Activated CD8-positive, alpha-beta T cell treated with anti-CD3 and anti-CD28 coated beads for 36 hours (primary cell): ENCODE data around the gene CABP2. TPM values are rescaled to one million over a fixed set of nuclear protein-coding genes. Genes with fewer than 3 reads are reported as not detected.
"Not testable (repeated sequence)": the region's sequence is repeated elsewhere in the genome, so short reads cannot be mapped to it uniquely, and the experiment has no call there.

Source experiments
- ATAC-seq: fragments of 200-7000 bp; cut with Tn5 transposase; one replicate; pipeline ENCODE4 v1.10.0; 2021; ENCODE audit warnings: mild to moderate bottlenecking, moderate library complexity
- CTCF ChIA-PET: fragments of 350-600 bp; sonication (Branson Sonifier 250); formaldehyde crosslinking; loops from one replicate; lab custom pipeline; 2021; ENCODE audit warnings: antibody characterized with exemption; lab: Charles Lee
- POLR2A ChIA-PET: fragments of 350-600 bp; sonication (Branson Sonifier 250); formaldehyde crosslinking; loops from one replicate; lab custom pipeline; 2021; ENCODE audit warnings: antibody characterized with exemption; lab: Charles Lee
- DNase-seq: peaks from one replicate; pipeline ENCODE4 v3.0.0-alpha.2; 2020
- H3K27ac Mint-ChIP-seq: one replicate; pipeline ENCODE4 v1.8.0; 2021; ENCODE audit warnings: mild to moderate bottlenecking, mixed read lengths
- H3K27me3 Mint-ChIP-seq: one replicate; pipeline ENCODE4 v1.8.0; 2021; ENCODE audit warnings: mixed read lengths
- H3K36me3 Mint-ChIP-seq: one replicate; pipeline ENCODE4 v1.8.0; 2021; ENCODE audit warnings: low read depth, mixed read lengths
- H3K4me1 Mint-ChIP-seq: one replicate; pipeline ENCODE4 v1.8.0; 2021; ENCODE audit warnings: low read depth, mixed read lengths
- H3K4me3 Mint-ChIP-seq: one replicate; pipeline ENCODE4 v1.8.0; 2021; ENCODE audit warnings: mild to moderate bottlenecking, moderate library complexity, mixed read lengths
- H3K9me3 Mint-ChIP-seq: one replicate; pipeline ENCODE4 v1.8.0; 2021; ENCODE audit warnings: mixed read lengths
- intact Hi-C: fragments of 100-400 bp; cut with micrococcal nuclease; formaldehyde crosslinking; loops from one replicate; pipeline ENCODE4 v1.10.0; 2022
- total RNA-seq, 2 experiments: library from RNA; stranded (reverse); gene quantifications; one replicate each; pipeline ENCODE4 v1.2.3, GENCODE V29; 2021
- TF ChIP-seq, protein P1 (sequence below): fragments of 200-600 bp; IDR thresholded peaks from one replicate; pipeline ENCODE4 v1.8.0; 2022; ENCODE audit warnings: antibody characterized with exemption, mild to moderate bottlenecking

Gene CABP2
- total RNA-seq, 2 experiments from 2014 or later = not detected

GRCh38 chr11:67489203-67489884 is 33.9 kb downstream of the CABP2 start:
- intact Hi-C loops = loop anchor here (10.0 kb wide), 1 partner anchor 85 kb away; the partner anchor contains the start of genes PPP1CA and TBC1D10C
- H3K4me3 Mint-ChIP-seq = no peak overlapping the region
- TF ChIP-seq, protein P1, sequence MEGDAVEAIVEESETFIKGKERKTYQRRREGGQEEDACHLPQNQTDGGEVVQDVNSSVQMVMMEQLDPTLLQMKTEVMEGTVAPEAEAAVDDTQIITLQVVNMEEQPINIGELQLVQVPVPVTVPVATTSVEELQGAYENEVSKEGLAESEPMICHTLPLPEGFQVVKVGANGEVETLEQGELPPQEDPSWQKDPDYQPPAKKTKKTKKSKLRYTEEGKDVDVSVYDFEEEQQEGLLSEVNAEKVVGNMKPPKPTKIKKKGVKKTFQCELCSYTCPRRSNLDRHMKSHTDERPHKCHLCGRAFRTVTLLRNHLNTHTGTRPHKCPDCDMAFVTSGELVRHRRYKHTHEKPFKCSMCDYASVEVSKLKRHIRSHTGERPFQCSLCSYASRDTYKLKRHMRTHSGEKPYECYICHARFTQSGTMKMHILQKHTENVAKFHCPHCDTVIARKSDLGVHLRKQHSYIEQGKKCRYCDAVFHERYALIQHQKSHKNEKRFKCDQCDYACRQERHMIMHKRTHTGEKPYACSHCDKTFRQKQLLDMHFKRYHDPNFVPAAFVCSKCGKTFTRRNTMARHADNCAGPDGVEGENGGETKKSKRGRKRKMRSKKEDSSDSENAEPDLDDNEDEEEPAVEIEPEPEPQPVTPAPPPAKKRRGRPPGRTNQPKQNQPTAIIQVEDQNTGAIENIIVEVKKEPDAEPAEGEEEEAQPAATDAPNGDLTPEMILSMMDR = no peak

DNA sequence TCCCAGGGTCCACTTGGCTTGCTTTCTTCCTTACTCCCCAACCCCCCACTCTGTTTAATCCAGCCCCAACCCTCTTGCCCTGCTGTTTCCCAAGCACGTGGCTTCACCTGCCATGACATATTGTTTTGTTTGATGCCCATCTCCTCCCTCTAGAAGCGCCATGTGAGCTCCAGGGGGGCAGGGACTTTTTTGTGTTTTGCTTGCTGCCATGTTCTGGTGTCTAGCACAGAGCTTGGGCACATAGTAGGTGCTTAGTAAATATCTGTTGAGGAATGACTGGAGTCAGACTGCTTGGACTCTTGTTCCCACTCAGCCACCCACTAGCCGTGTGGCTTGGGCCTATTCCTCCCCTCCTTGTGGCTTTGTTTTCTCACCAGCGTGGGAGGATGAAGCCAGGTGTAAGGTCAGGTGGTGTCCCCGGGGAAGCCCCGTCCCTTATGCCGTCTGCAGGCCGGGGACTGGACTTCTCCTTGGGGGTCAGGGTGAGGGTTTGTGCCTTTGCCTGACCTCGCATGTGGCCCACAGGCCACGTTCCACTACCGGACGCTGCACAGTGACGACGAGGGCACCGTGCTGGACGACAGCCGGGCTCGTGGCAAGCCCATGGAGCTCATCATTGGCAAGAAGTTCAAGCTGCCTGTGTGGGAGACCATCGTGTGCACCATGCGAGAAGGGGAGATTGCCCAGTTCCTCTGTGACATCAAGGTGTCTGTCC is 36.6 kb downstream of the CABP2 start:
- intact Hi-C loops = loop anchor here (10.0 kb wide), 1 partner anchor 82 kb away; the partner anchor contains the start of genes PPP1CA and TBC1D10C
- TF ChIP-seq, protein P1 = no peak
- H3K4me1 Mint-ChIP-seq = peaks cover 48% of the 10 kb centered on the region
- CTCF ChIA-PET = interaction anchor here (1.3 to 1.6 kb wide), 2 partner anchors 18 to 19 kb away, joined by 4 read pairs; partner anchors contain the start of gene PITPNM1
- H3K27me3 Mint-ChIP-seq = no peaks in the 10 kb centered on the region
- no peaks in the 10 kb centered on the region for H3K9me3 Mint-ChIP-seq
- peak overlapping the region; percentile 79 for H3K4me3 Mint-ChIP-seq
- H3K27ac Mint-ChIP-seq = peak overlapping the region; percentile 97
- POLR2A ChIA-PET = interaction anchor here (1.0 to 10.7 kb wide), 10 partner anchors 16 to 96 kb away, joined by 3 to 108 read pairs (median 10); partner anchors contain the start of genes PITPNM1, PTPRCAP and TMEM134
- DNase-seq (peak; percentile 80), ATAC-seq (no peak)
- H3K36me3 Mint-ChIP-seq = peaks cover 57% of the 10 kb centered on the region

More at GRCh38 chr11:67489203-67489884, 33.9 kb downstream of the CABP2 start:
- CTCF ChIA-PET = interaction anchor here (1.6 to 1.9 kb wide), 2 partner anchors 16 to 88 kb away, joined by 7 read pairs; partner anchors contain the start of genes PITPNM1 and PPP1CA
- DNase-seq = no peak
- ATAC-seq = no peak
- POLR2A ChIA-PET = interaction anchor here (0.8 to 10.7 kb wide), 6 partner anchors 13 to 102 kb away, joined by 3 to 108 read pairs (median 3); partner anchors contain the start of genes PITPNM1 and TMEM134
- Mint-ChIP-seq H3K27ac (peak overlapping the region; percentile 97), H3K27me3 (no peaks in the 10 kb centered on the region), H3K9me3 (no peaks in the 10 kb centered on the region), H3K36me3 (peaks cover 54% of the 10 kb centered on the region), H3K4me1 (peaks cover 44% of the 10 kb centered on the region)

DNA sequence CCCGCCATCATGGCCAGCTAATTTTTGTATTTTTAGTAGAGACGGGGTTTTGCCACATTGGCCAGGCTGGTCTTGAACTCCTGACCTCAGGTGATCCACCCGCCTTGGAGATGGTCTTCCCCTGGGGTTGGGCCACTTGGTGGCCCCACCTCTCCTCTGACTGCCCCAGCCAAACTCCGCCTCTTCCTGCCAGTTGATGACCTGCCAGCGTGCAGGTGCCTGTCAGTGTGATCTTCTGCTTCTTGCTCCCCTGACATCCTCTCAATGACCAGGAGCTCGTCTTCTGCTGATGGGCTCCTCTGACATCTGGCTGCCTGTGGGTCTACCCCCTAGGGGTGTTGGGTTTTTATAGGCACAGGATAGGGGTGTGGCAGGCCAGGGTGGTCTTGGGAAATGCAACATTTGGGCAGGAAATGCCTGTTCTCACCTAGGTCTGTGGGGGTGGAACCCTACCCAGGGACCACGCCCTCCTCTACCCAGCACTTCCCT is 37.3 kb downstream of the CABP2 start:
- H3K27ac Mint-ChIP-seq = peak overlapping the region; percentile 97
- H3K4me1 Mint-ChIP-seq = peaks cover 47% of the 10 kb centered on the region
- H3K4me3 Mint-ChIP-seq = peak overlapping the region; percentile 79
- not testable (repeated sequence) for H3K27me3 Mint-ChIP-seq, H3K9me3 Mint-ChIP-seq
- intact Hi-C loops = loop anchor here (10.0 kb wide), 1 partner anchor 81 kb away; the partner anchor contains the start of genes PPP1CA and TBC1D10C
- POLR2A ChIA-PET = interaction anchor here (0.6 to 10.7 kb wide), 17 partner anchors 14 to 101 kb away, joined by 3 to 108 read pairs (median 6); partner anchors contain the start of genes CDK2AP2, CORO1B, GSTP1 and PITPNM1
- peak; percentile 86 for DNase-seq
- H3K36me3 Mint-ChIP-seq = peaks cover 54% of the 10 kb centered on the region
- CTCF ChIA-PET = interaction anchor here (1.1 to 1.6 kb wide), 4 partner anchors 17 to 134 kb away, joined by 3 to 4 read pairs (median 4); partner anchors contain the start of gene PITPNM1
- peak; percentile 18 for ATAC-seq

DNA sequence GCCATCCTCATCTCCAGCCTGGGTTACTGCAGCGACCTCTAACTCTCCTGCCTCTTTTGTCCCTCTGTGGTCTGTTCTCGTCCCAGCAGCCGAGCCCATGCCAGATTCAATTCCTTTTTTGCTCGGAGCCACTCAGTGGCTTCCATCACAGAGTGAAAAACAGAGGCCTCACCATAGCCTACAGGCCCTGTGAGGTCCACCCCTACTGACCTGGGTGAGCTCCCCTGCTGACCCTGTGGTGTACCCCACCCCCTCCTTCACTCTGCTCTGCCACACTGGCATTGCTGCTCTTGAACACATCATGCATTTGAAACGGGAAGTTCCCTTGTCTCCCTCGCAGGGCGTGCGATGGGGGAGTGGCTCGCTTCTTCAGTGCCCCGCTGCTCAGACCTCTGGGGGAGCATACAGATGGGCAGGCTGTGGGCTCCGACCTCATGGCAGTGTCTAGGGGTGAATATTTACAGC is 38.4 kb downstream of the CABP2 start:
- intact Hi-C loops = loop anchor here (1.0 to 10.0 kb wide), 3 partner anchors 21 to 80 kb away; partner anchors contain the start of genes PPP1CA, PTPRCAP and TBC1D10C
- H3K27me3 Mint-ChIP-seq = no peaks in the 10 kb centered on the region
- CTCF ChIA-PET = interaction anchor here (1.0 to 2.0 kb wide), 5 partner anchors 21 to 133 kb away, joined by 3 to 5 read pairs (median 4); partner anchors contain the start of genes PITPNM1 and TBC1D10C
- peak; percentile 91 for DNase-seq
- ATAC-seq = peak; percentile 14
- H3K9me3 Mint-ChIP-seq = no peaks in the 10 kb centered on the region
- H3K36me3 Mint-ChIP-seq = peaks cover 51% of the 10 kb centered on the region
- TF ChIP-seq, protein P1 = no peak
- POLR2A ChIA-PET = interaction anchor here (0.5 to 10.7 kb wide), 25 partner anchors 8 to 213 kb away, joined by 3 to 108 read pairs (median 5); partner anchors contain the start of genes CDK2AP2, CORO1B, GSTP1 and PITPNM1
- peaks cover 47% of the 10 kb centered on the region for H3K4me1 Mint-ChIP-seq
- H3K4me3 Mint-ChIP-seq = peak overlapping the region; percentile 79
- peak overlapping the region; percentile 97 for H3K27ac Mint-ChIP-seq
